ENCODE data around the gene CRIM1. TPM values are rescaled to one million over a fixed set of nuclear protein-coding genes. Genes with fewer than 3 reads are reported as not detected.

Gene CRIM1
- total and polyA plus RNA-seq, 12 donors = 14.1 to 83.6 (median 54.8) TPM

DNA sequence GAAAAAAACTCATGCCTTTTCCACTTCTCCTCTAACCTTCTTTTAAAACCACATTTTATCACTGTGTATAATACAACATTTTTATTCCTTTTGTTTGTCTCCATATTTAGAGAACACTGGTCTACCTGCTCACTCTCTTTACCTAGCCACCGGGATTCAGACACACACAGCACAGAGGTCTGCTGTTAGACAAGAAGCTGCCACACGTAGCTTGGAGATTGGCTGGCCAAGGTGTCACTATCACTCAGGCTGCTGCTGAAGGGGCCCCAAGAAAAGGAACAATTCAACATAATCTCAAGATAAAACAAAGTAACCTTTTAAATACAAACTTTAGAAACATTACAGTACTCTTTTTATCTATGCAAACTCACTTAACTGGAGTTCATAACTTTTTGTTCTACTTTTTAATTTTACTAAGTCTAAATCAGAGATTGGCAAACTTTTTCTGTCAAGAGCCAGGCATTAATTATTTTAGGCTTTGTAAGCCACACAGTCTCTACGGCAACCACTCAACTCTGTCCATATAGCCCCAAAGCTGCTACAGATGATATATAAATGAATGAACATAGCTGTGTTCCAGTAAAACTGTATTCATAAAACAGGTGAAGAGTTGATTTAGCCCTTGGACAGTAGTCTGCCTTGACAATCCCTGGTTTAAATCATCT is 216.6 kb downstream of the CRIM1 start:
- H3K36me3 ChIP-seq = peaks cover 0 to 74% (median 8%) of the 10 kb centered on the region in 9 donors
- H3K4me3 ChIP-seq = no peak overlapping the region
- no peaks in the 10 kb centered on the region for H3K9me3 ChIP-seq
- no peak overlapping the region for H3K27ac ChIP-seq
- no peak for DNase-seq
- WGBS, 2 donors = 84 to 88% methylated on average over 3 of the region's 3 CpGs
- peaks cover 0 to 15% (median 0%) of the 10 kb centered on the region in 9 donors for H3K4me1 ChIP-seq
- TF ChIP-seq, protein P1, sequence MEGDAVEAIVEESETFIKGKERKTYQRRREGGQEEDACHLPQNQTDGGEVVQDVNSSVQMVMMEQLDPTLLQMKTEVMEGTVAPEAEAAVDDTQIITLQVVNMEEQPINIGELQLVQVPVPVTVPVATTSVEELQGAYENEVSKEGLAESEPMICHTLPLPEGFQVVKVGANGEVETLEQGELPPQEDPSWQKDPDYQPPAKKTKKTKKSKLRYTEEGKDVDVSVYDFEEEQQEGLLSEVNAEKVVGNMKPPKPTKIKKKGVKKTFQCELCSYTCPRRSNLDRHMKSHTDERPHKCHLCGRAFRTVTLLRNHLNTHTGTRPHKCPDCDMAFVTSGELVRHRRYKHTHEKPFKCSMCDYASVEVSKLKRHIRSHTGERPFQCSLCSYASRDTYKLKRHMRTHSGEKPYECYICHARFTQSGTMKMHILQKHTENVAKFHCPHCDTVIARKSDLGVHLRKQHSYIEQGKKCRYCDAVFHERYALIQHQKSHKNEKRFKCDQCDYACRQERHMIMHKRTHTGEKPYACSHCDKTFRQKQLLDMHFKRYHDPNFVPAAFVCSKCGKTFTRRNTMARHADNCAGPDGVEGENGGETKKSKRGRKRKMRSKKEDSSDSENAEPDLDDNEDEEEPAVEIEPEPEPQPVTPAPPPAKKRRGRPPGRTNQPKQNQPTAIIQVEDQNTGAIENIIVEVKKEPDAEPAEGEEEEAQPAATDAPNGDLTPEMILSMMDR (IDR thresholded peaks at IDR 0.05) = no peak
- intact Hi-C loops (cut with DNase I) = no loop called here
- ATAC-seq = no peak
- H3K27me3 ChIP-seq = no peaks in the 10 kb centered on the region

DNA sequence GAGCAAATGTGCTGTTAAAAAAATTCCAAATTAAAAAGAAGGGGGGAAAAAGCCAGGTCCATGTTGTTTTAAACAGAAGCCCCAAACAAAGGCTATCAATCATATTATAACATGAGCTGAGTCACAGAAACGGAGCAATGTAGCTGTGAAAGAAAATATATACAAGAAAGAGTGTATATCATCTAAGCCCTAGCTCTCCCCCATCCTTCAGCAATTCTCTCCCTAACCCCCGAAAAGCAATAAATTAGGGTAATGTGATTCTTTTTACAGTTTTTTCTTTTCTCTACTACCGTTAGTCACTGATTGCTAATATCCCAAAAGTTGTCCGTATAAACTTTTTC is 217.1 kb downstream of the CRIM1 start:
- 80 to 90% methylated on average over 4 of the region's 4 CpGs for WGBS, 2 donors
- TF ChIP-seq, protein P1 (IDR thresholded peaks at IDR 0.05) = no peak
- Histone ChIP-seq H3K9me3 (no peaks in the 10 kb centered on the region), H3K27me3 (no peaks in the 10 kb centered on the region), H3K4me3 (no peak overlapping the region), H3K4me1 (peaks cover 0 to 15% (median 0%) of the 10 kb centered on the region in 9 donors), H3K27ac (no peak overlapping the region), H3K36me3 (peaks cover 0 to 74% (median 11%) of the 10 kb centered on the region in 9 donors)
- no peak for ATAC-seq
- intact Hi-C loops (cut with DNase I) = no loop called here
- no peak for DNase-seq

DNA sequence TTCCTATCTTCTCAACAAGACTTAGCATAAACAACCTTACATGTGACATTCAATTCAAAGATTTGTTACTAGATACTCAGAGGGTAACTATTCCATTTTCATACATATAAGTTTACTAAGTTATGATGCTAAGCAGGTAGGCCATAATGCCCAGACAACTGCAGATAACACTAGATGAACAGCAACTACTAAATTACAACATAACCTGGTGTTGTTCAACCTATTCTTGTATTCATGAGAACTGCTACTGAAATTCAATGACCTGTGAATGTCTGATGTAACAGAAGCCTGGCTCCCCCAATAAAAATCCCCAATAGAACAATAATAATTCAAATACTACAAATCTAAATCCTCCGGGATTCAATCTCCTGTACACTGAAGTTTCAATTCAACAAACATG is 217.6 kb downstream of the CRIM1 start:
- DNase-seq = no peak
- no peak for ATAC-seq
- TF ChIP-seq, protein P1 (IDR thresholded peaks at IDR 0.05) = no peak
- WGBS, 2 donors = 94 to 100% methylated on average over 1 of the region's 1 CpG
- H3K9me3 ChIP-seq = no peaks in the 10 kb centered on the region
- peaks cover 0 to 13% (median 0%) of the 10 kb centered on the region in 9 donors for H3K4me1 ChIP-seq
- H3K27ac ChIP-seq = no peak overlapping the region
- peaks cover 0 to 79% (median 15%) of the 10 kb centered on the region in 9 donors for H3K36me3 ChIP-seq
- H3K4me3 ChIP-seq = no peak overlapping the region
- intact Hi-C loops (cut with DNase I) = no loop called here
- no peaks in the 10 kb centered on the region for H3K27me3 ChIP-seq

DNA sequence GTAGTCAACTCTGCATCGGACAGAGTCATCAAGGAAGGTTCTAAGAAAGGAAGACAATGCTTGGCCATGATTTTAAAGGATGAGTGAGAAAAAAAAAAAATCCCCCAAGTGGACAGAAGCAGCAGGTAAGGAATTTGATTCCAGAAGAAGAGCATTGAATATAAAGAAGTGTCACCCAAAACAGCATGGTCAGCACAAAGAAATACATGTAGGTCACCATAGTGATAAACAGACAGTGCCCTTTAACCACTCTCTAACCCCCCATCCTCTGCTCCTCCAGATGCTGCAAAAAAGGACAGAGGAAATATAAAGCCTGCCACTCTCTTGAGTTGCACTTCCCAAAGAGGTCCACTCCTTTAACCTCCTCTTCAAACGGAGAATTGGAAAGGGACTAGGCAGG is 219.0 kb downstream of the CRIM1 start:
- H3K27ac ChIP-seq = no peak overlapping the region
- ATAC-seq (no peak), DNase-seq (no peak)
- no peaks in the 10 kb centered on the region for H3K9me3 ChIP-seq
- TF ChIP-seq, protein P1 (IDR thresholded peaks at IDR 0.05) = no peak
- intact Hi-C loops (cut with DNase I) = loop anchor here in 1 of 10 donors (1.0 kb wide), 1 partner anchor 39 kb away; no protein-coding TSS in a partner anchor
- H3K36me3 ChIP-seq = peaks cover 0 to 93% (median 20%) of the 10 kb centered on the region in 9 donors
- 92 to 98% methylated on average over 2 of the region's 2 CpGs for WGBS, 2 donors
- H3K4me1 ChIP-seq = peaks cover 0 to 3% (median 0%) of the 10 kb centered on the region in 9 donors
- H3K27me3 ChIP-seq = no peaks in the 10 kb centered on the region
- H3K4me3 ChIP-seq = no peak overlapping the region
